ENCODE results near the gene MPND. TPM values are rescaled to one million over a fixed set of nuclear protein-coding genes. Genes with fewer than 3 reads are reported as not detected.

MPND gene
- total RNA-seq, 1 donor from 2014 or later, result 6.6 TPM

- H3K36me3 ChIP-seq (ENCODE audit: control insufficient read depth, insufficient read depth, low read length), result no peaks in the 10 kb centered on the region
- no peak for TF ChIP-seq CTCF (IDR thresholded peaks at IDR 0.05; ENCODE audit: insufficient read depth, low read length, poor library complexity, severe bottlenecking)
- no peak overlapping the region for H3K4me3 ChIP-seq (ENCODE audit: low read depth, low read length)
- DNase-seq (ENCODE audit: low read depth), result no peak
- H3K27me3 ChIP-seq (ENCODE audit: control insufficient read depth, insufficient read depth, low read length), result no peaks in the 10 kb centered on the region
These were observed 26.4 kb upstream of the MPND start for GRCh38 chr19:4316956-4317355.

- H3K36me3 ChIP-seq (ENCODE audit: control insufficient read depth, insufficient read depth, low read length), result no peaks in the 10 kb centered on the region
These were observed 24.9 kb upstream of the MPND start for GRCh38 chr19:4318460-4318859.

GRCh38 chr19:4319067-4319718 lies 24.2 kb upstream of the MPND start:
- Histone ChIP-seq H3K36me3 (ENCODE audit: control insufficient read depth, insufficient read depth, low read length) (no peaks in the 10 kb centered on the region), H3K4me3 (ENCODE audit: low read depth, low read length) (no peak overlapping the region), H3K27me3 (ENCODE audit: control insufficient read depth, insufficient read depth, low read length) (no peaks in the 10 kb centered on the region)
- TF ChIP-seq CTCF (IDR thresholded peaks at IDR 0.05; ENCODE audit: insufficient read depth, low read length, poor library complexity, severe bottlenecking), result no peak
- DNase-seq (ENCODE audit: low read depth), result no peak

More at GRCh38 chr19:4318460-4318859, 24.9 kb upstream of the MPND start:
- no peak for TF ChIP-seq CTCF (IDR thresholded peaks at IDR 0.05; ENCODE audit: insufficient read depth, low read length, poor library complexity, severe bottlenecking)
- Histone ChIP-seq H3K27me3 (ENCODE audit: control insufficient read depth, insufficient read depth, low read length) (no peaks in the 10 kb centered on the region), H3K4me3 (ENCODE audit: low read depth, low read length) (no peak overlapping the region)
- no peak for DNase-seq (ENCODE audit: low read depth)

- H3K36me3 ChIP-seq (ENCODE audit: control insufficient read depth, insufficient read depth, low read length), result no peaks in the 10 kb centered on the region
- no peak overlapping the region for H3K4me3 ChIP-seq (ENCODE audit: low read depth, low read length)
- no peaks in the 10 kb centered on the region for H3K27me3 ChIP-seq (ENCODE audit: control insufficient read depth, insufficient read depth, low read length)
- TF ChIP-seq CTCF (IDR thresholded peaks at IDR 0.05; ENCODE audit: insufficient read depth, low read length, poor library complexity, severe bottlenecking), result no peak
- DNase-seq (ENCODE audit: low read depth), result no peak
These were observed 22.9 kb upstream of the MPND start for GRCh38 chr19:4320419-4320818.

GRCh38 chr19:4322942-4323665 lies 20.3 kb upstream of the MPND start:
- TF ChIP-seq CTCF (IDR thresholded peaks at IDR 0.05; ENCODE audit: insufficient read depth, low read length, poor library complexity, severe bottlenecking), result no peak
- H3K4me3 ChIP-seq (ENCODE audit: low read depth, low read length), result no peak overlapping the region
- no peak for DNase-seq (ENCODE audit: low read depth)
- no peaks in the 10 kb centered on the region for H3K27me3 ChIP-seq (ENCODE audit: control insufficient read depth, insufficient read depth, low read length)
- H3K36me3 ChIP-seq (ENCODE audit: control insufficient read depth, insufficient read depth, low read length), result no peaks in the 10 kb centered on the region
